Liver (tissue), 9 donors: ENCODE data around the gene HS1BP3. TPM values are rescaled to one million over a fixed set of nuclear protein-coding genes. Genes with fewer than 3 reads are reported as not detected.
A peak's percentile ranks its signal among the peaks of the same experiment; 100 is the strongest.

Experiments used
- DNase-seq: peaks from one replicate; pipeline ENCODE4 v3.0.0-alpha.2; 2017; ENCODE audit warnings: low spot score
- H3K27ac ChIP-seq, 2 donors: one replicate each; pipeline ENCODE4 v1.7.0; 2013; ENCODE audit warnings: inconsistent platforms in 2 of 2, low read length in 2 of 2, control low read depth in 1 of 2, low read depth in 1 of 2, mild to moderate bottlenecking in 1 of 2
- H3K27me3 ChIP-seq, 4 donors: one replicate each; pipeline versions ENCODE4 v1.6.1 to v1.7.0; 2013; ENCODE audit warnings: low read length in 3 of 4, inconsistent platforms in 1 of 4, mild to moderate bottlenecking in 1 of 4, moderate library complexity in 1 of 4; ENCODE audit not compliant: control insufficient read depth in 4 of 4, insufficient read depth in 4 of 4
- H3K36me3 ChIP-seq, 4 donors: one replicate each; pipeline versions ENCODE4 v1.6.1 to v1.7.0; 2013; ENCODE audit warnings: low read length in 3 of 4, mild to moderate bottlenecking in 3 of 4, low read depth in 1 of 4, moderate library complexity in 1 of 4; ENCODE audit not compliant: control insufficient read depth in 4 of 4, insufficient read depth in 3 of 4
- H3K4me1 ChIP-seq, 4 donors: one replicate each; pipeline versions ENCODE4 v1.6.1 to v1.7.0; 2013; ENCODE audit warnings: low read length in 3 of 4, mild to moderate bottlenecking in 3 of 4, moderate library complexity in 1 of 4; ENCODE audit not compliant: control insufficient read depth in 4 of 4, insufficient read depth in 4 of 4
- H3K4me3 ChIP-seq, 3 donors: one replicate each; pipeline versions ENCODE4 v1.6.1 to v1.7.0; 2013; ENCODE audit warnings: low read length in 3 of 3, control low read depth in 1 of 3, low read depth in 1 of 3, mild to moderate bottlenecking in 1 of 3
- H3K9ac ChIP-seq, 2 donors: one replicate each; pipeline ENCODE4 v1.7.0; 2013; ENCODE audit warnings: low read length in 2 of 2, mild to moderate bottlenecking in 2 of 2, moderate library complexity in 2 of 2, control low read depth in 1 of 2, low read depth in 1 of 2
- H3K9me3 ChIP-seq, 4 donors: one replicate each; pipeline versions ENCODE4 v1.6.1 to v1.7.0; 2013; ENCODE audit warnings: low read length in 3 of 4; ENCODE audit not compliant: control insufficient read depth in 4 of 4
- ATF3 ChIP-seq: IDR thresholded peaks from 2 replicates; pipeline ENCODE4 v1.6.1; 2016; ENCODE audit warnings: antibody characterized with exemption
- CTCF ChIP-seq: fragments of 150-350 bp; IDR thresholded peaks from 2 replicates; pipeline ENCODE4 v1.5.1; 2017; ENCODE audit warnings: improper control_type of control experiment, low read depth, low read length; ENCODE audit not compliant: missing input control
- FOXA1 ChIP-seq: IDR thresholded peaks from 2 replicates; pipeline ENCODE4 v1.6.1; 2016; ENCODE audit warnings: antibody characterized with exemption
- FOXA2 ChIP-seq: IDR thresholded peaks from 2 replicates; pipeline ENCODE4 v1.6.1; 2016; ENCODE audit warnings: antibody characterized with exemption
- GABPA ChIP-seq, 2 donors: IDR thresholded peaks in 1 of 2; conservative IDR thresholded peaks in 1 of 2; 2 replicates each; pipeline ENCODE4 v1.6.1; 2016; ENCODE audit warnings: antibody characterized with exemption in 2 of 2, mild to moderate bottlenecking in 1 of 2, moderate library complexity in 1 of 2
- HNF4A ChIP-seq, 2 donors: conservative IDR thresholded peaks; 2 replicates each; pipeline ENCODE4 v1.6.1; 2016; ENCODE audit warnings: antibody characterized with exemption in 2 of 2, mild to moderate bottlenecking in 2 of 2
- JUND ChIP-seq, 2 donors: IDR thresholded peaks; 2 replicates each; pipeline ENCODE4 v1.6.1; 2016; ENCODE audit warnings: antibody characterized with exemption in 2 of 2
- MAX ChIP-seq: IDR thresholded peaks from 2 replicates; pipeline ENCODE4 v1.6.1; 2016; ENCODE audit warnings: antibody characterized with exemption
- NR2F2 ChIP-seq: IDR thresholded peaks from 2 replicates; pipeline ENCODE4 v1.6.1; 2016; ENCODE audit warnings: antibody characterized with exemption
- RAD21 ChIP-seq, 2 donors: IDR thresholded peaks; 2 replicates each; pipeline ENCODE4 v1.6.1; 2016; ENCODE audit warnings: antibody characterized with exemption in 2 of 2, mild to moderate bottlenecking in 2 of 2
- REST ChIP-seq: IDR thresholded peaks from 2 replicates; pipeline ENCODE4 v1.6.1; 2016; ENCODE audit warnings: antibody characterized with exemption, mild to moderate bottlenecking
- RXRA ChIP-seq, 2 donors: IDR thresholded peaks; 2 replicates each; pipeline ENCODE4 v1.6.1; 2017 to 2018; ENCODE audit warnings: antibody characterized with exemption in 2 of 2, mild to moderate bottlenecking in 1 of 2
- SP1 ChIP-seq: IDR thresholded peaks from 2 replicates; pipeline ENCODE4 v1.6.1; 2018; ENCODE audit warnings: antibody characterized with exemption, mild to moderate bottlenecking
- TAF1 ChIP-seq: conservative IDR thresholded peaks from 2 replicates; pipeline ENCODE4 v1.6.1; 2016; ENCODE audit warnings: antibody characterized with exemption, mild to moderate bottlenecking
- YY1 ChIP-seq: IDR thresholded peaks from 2 replicates; pipeline ENCODE4 v1.6.1; 2016; ENCODE audit warnings: antibody characterized with exemption, mild to moderate bottlenecking
- ZBTB33 ChIP-seq: IDR thresholded peaks from 2 replicates; pipeline ENCODE4 v1.6.1; 2016; ENCODE audit warnings: antibody characterized with exemption
- WGBS: extraction: QIAGEN DNeasy Blood & Tissue Kit; methylation state at CpG from one replicate; pipeline ENCODE4 v1.1.7; 2013; 5-methylcytosine and 5-hydroxymethylcytosine counted together
- polyA plus RNA-seq, 2 donors: library from polyadenylated mRNA; stranded (reverse) in 1 of 2; unstranded in 1 of 2; fragments of 200-250 nt in 1 of 2; fragments of >200 nt in 1 of 2; fragmentation: Nextera tagmentation in 1 of 2; extraction: Ambion mirVana in 1 of 2; gene quantifications; one replicate each; pipeline versions ENCODE4 v1.2.1 to v1.2.3, GENCODE V29; 2013 to 2015
- total RNA-seq, 2 donors: library from RNA; depleted of rRNA; stranded (reverse); fragments of >200 nt; gene quantifications; one replicate each; pipeline ENCODE4 v1.2.3, GENCODE V29; 2014
- donor health status: healthy.
- donor health status: healthy.
- donor health status: healthy.
- donor health status: healthy.
- donor health status: healthy.

The HS1BP3 gene
- total and polyA plus RNA-seq, 4 donors, result 7.7 to 15.4 (median 10.9) TPM

GRCh38 chr2:20572221-20572620 lies 78.7 kb downstream of the HS1BP3 start:
- WGBS, result 62% methylated on average over 5 of the region's 5 CpGs
- Histone ChIP-seq H3K4me3 (no peak overlapping the region), H3K27me3 (no peaks in the 10 kb centered on the region), H3K36me3 (no peaks in the 10 kb centered on the region), H3K4me1 (peaks cover 15 to 42% (median 33%) of the 10 kb centered on the region in 4 donors), H3K9ac (no peak overlapping the region), H3K9me3 (no peaks in the 10 kb centered on the region), H3K27ac (peak overlapping the region in 1 of 2 donors; percentile 2)
- TF ChIP-seq TAF1 (no peak), FOXA2 (no peak), HNF4A (conservative IDR thresholded peaks at IDR 0.05) (peak; percentile 10 to 42)
- no peak for DNase-seq

- 91% methylated on average over 7 of the region's 7 CpGs for WGBS
- no peak overlapping the region for H3K4me3 ChIP-seq
- H3K4me1 ChIP-seq, result peaks cover 15 to 42% (median 33%) of the 10 kb centered on the region in 4 donors
- peak overlapping the region; percentile 2 to 77 for H3K27ac ChIP-seq
- H3K27me3 ChIP-seq, result no peaks in the 10 kb centered on the region
- no peaks in the 10 kb centered on the region for H3K9me3 ChIP-seq
- DNase-seq, result no peak
- H3K9ac ChIP-seq, result no peak overlapping the region
- no peak for TF ChIP-seq JUND (IDR thresholded peaks at IDR 0.05)
- peak in 1 of 2 donors; percentile 2 for TF ChIP-seq RAD21 (IDR thresholded peaks at IDR 0.05)
- no peaks in the 10 kb centered on the region for H3K36me3 ChIP-seq
Observed at GRCh38 chr2:20571644-20572215, 79.2 kb downstream of the HS1BP3 start.

GRCh38 chr2:20571231-20571630 lies 79.7 kb downstream of the HS1BP3 start:
- WGBS, result 71% methylated on average over 10 of the region's 10 CpGs
- peaks cover 15 to 42% (median 33%) of the 10 kb centered on the region in 4 donors for H3K4me1 ChIP-seq
- DNase-seq, result no peak

GRCh38 chr2:20570249-20570648 lies 80.6 kb downstream of the HS1BP3 start:
- DNase-seq, result no peak
- Histone ChIP-seq H3K4me3 (no peak overlapping the region), H3K27ac (peak overlapping the region; percentile 60 to 77), H3K27me3 (no peaks in the 10 kb centered on the region), H3K4me1 (peaks cover 15 to 42% (median 33%) of the 10 kb centered on the region in 4 donors), H3K9ac (no peak overlapping the region), H3K36me3 (no peaks in the 10 kb centered on the region), H3K9me3 (no peaks in the 10 kb centered on the region)
- 92% methylated on average over 6 of the region's 6 CpGs for WGBS
- TF ChIP-seq FOXA2, result no peak
- no peak for TF ChIP-seq ZBTB33
- TF ChIP-seq FOXA1, result no peak
- TF ChIP-seq YY1, result no peak
- no peak for TF ChIP-seq CTCF
- no peak for TF ChIP-seq NR2F2
- no peak for TF ChIP-seq ATF3
- TF ChIP-seq RXRA (IDR thresholded peaks at IDR 0.05), result no peak
- no peak for TF ChIP-seq REST
- no peak for TF ChIP-seq MAX
- TF ChIP-seq RAD21 (IDR thresholded peaks at IDR 0.05), result no peak
- TF ChIP-seq GABPA (IDR thresholded peaks at IDR 0.05 in 1 of 2, conservative IDR thresholded peaks at IDR 0.05 in 1 of 2), result no peak

More at GRCh38 chr2:20571231-20571630, 79.7 kb downstream of the HS1BP3 start:
- Histone ChIP-seq H3K9me3 (no peaks in the 10 kb centered on the region), H3K9ac (no peak overlapping the region), H3K4me3 (no peak overlapping the region), H3K27me3 (no peaks in the 10 kb centered on the region), H3K36me3 (no peaks in the 10 kb centered on the region), H3K27ac (peak overlapping the region; percentile 60 to 77)
- no peak for TF ChIP-seq FOXA2
- TF ChIP-seq RAD21 (IDR thresholded peaks at IDR 0.05), result peak in 1 of 2 donors; percentile 15
- peak; percentile 29 for TF ChIP-seq SP1
- TF ChIP-seq NR2F2, result peak; percentile 63
- no peak for TF ChIP-seq HNF4A (conservative IDR thresholded peaks at IDR 0.05)
